CD4-positive, alpha-beta T cell treated with Interleukin-17A for 1 hour (primary cell): ENCODE results near the gene CBR3.
"Not testable (repeated sequence)": the region's sequence is repeated elsewhere in the genome, so short reads cannot be mapped to it uniquely, and the experiment has no call there.

Experiments
- DNase-seq: peaks from one replicate; pipeline ENCODE4 v3.0.0-alpha.2; 2020

CBR3 gene

DNA sequence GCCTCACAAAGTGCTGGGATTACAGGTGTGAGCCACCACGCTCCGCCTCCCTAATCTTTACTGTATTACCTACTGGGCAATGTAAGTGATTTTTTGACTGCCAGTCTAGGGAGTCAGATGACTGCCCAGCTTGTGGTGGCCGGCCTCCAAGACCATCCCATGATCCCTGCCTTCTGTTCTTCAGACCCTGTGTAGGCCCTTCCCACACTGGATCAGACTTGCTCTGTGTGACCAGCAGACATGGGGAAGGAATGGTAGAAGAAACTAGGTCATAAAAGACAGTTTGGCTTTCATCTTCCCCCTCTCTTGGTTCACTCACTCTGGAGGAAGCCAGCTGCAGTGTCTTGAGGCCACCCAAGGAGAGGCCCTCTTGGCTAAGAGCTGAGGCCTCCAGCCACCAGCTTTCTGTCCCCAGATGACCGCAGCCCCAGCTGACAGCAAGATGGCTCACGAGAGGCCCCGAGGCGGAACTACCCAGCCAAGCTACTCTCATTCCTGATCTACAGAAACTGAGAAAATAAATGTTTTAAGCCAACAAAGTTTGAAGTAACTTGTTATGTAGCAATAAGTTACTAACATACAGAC lies 14.5 kb upstream of the CBR3 start:
- no peak for DNase-seq

DNA sequence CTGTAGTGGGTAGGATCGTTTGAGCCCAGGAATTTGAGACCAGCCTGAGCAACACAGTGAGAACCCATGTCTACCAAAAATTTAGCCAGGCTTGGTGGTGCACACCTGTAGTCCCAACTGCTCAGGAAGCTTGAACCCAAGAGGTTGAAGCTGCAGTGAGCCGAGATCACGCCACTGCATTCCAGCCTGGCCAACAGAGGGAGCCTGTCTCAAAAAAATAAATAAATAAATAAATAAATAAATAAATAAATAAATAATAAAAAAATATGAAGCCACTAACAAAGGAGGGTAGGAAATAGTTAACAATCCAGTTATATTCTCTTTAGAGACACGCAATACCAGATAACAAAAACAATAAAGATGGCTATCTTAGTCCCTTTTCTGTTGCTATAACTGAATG lies 11.9 kb upstream of the CBR3 start:
- DNase-seq = no peak

DNA sequence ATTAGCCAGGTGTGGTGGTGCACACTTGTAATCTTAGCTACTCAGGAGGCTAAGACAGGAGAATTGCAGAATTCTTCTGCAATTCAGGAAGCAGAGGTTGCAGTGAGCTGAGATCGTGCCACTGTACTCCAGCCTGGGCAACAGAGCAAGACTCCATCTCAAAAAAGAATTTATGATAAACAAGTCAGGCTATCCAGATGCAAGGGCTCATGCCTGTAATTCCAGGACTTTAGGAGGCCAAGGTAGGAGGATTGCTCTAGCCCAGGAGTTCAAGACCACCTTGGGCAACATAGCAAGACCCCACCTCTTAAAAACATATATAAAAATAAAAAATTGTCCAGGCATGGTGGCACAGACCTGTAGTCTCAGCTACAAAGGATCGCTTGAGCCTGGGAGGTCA lies 10.5 kb upstream of the CBR3 start:
- no peak for DNase-seq

DNA sequence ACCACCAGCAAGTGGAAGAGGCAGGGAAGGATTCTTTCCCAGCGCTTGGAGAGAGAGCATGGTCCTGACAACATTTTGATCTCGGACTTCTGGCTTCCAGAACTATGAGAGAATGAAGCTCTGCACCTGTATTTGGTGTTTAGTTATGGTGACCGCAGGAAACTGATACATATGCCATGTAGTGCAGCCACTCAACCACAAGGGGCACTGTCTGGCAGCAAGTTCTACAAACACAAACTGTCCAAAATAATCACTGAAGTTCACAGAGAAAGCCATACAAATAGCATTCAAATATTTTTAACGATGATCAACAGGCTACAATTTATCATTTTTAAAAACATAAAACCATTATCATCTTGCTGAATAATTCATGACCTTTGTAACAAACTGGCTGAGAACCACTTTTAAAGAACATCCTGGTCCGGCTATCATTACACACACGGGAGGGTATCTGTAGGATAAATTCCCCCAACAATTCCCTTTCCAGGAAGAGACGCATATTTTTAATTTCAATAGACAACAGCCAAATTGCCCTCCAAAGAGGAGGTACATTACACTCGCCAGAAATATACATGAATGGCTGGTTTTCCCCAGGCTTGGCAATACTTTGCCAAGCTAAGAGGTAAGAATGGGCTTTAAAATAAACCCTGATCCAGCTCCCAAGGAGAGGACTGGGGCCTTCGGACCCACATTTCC lies 9.2 kb upstream of the CBR3 start:
- peak; percentile 70 for DNase-seq

DNA sequence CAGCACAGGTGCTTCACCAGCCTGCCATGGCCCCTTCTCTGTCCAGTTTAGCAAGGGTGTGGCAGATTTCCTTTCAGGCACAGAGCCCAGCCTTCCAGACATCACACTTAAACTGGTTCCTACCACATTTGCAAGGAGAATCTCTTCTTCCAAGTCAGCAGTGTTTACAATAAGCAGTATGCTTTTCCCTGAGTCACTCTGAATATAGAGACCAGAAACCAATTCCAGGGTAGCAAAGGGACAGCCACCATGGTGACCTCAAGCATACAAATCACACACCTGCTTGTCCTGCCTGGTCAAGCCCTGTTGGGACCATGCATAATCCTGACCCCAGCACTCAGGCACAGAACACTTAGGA lies 8.7 kb upstream of the CBR3 start:
- DNase-seq = no peak

DNA sequence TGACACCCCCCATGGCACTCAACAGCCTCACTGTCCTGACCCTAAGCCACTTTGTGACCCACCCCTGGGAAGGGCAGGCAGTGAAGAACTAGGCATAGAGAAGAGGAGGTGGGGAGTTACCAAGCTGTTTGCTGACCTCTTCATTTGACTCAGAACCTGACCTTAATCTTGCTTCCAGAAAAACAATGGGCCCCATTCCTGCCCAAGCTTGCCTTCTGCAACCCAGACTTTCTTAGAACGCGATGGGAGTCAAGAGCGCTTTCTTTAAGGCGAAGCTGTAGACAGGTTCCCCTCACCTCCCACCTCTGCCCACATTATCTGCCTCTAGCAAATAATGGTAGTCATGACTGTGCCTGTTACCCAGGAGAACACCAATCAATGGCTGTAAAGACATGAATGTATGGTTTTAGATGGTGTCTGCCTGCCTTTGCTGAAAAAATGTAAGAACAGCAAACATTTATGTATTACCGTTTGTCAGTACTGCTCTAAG lies 8.2 kb upstream of the CBR3 start:
- no peak for DNase-seq

DNA sequence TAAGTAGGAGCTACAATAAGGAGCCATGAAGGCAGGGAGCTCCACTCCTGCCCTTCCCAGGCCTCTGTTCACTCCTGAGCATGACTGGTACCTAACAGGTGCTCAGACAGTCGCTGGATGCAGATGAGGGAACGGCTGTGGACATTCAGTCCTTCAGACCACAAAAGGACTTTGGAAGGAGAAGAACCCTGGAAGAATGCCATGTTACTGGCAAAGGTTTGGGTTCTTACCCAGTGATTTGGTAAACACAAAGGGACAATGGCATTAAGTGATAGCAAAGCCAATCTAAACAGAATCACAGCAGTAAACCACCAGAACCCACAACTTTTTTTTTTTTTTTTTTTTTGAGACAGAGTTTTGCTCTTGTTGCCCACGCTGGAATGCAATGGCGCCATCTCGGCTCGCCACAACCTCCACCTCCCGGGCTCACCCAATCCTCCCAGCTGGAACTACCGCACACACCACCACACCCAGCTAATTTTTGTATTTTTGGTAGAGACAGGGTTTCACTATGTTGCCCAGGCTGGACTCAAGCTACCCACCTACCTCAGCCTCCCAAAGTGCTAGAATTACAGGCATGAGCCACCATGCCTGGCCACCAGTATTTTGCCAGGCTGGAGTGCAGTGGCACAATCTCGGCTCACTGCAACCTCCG lies 7.5 kb upstream of the CBR3 start:
- no peak for DNase-seq

DNA sequence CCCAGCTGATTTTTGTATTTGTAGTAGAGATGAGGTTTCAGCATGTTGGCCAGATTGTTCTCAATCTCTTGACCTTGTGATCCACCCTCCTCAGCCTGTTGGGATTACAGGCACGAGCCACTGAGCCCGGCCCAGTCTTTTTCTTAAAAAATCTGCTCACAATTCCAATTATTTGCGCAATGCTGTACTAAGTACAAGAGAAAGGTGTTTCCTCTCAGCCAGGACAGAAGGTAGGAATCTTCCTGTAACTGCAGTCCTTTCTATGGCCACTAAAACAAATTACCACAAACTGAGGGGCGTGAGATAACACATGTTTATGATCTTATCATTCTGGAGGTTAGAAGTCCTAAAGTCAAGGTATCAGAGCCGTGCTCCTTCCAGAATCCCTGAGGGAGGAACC lies 6.9 kb upstream of the CBR3 start:
- no peak for DNase-seq

DNA sequence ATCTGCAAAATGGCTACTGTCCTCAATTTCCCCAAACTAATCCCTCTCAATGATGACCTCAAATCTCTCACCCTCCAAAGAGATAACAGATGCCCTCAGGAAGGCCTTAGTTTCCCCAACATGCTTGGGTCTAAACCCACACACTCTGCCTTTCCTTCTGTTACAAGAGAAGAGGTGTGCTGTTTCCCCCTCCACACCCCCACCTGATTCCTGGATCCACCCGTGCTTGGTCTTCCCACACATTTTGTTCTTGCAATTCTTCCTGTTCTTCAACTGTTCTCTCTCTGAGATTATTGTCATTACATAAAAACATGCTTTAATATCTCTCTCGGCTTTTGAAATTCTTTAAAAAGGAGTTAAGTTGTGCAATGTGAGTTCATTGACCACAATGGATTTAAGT lies 5.7 kb upstream of the CBR3 start:
- no peak for DNase-seq

DNA sequence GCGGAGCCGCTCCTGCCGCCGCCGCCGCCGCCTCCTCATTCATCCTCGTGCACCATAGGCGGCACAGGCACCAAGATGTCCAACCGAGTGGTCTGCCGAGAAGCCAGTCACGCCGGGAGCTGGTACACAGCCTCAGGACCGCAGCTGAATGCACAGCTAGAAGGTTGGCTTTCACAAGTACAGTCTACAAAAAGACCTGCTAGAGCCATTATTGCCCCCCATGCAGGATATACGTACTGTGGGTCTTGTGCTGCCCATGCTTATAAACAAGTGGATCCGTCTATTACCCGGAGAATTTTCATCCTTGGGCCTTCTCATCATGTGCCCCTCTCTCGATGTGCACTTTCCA lies 4.5 kb upstream of the CBR3 start:
- DNase-seq = not testable (repeated sequence)

DNA sequence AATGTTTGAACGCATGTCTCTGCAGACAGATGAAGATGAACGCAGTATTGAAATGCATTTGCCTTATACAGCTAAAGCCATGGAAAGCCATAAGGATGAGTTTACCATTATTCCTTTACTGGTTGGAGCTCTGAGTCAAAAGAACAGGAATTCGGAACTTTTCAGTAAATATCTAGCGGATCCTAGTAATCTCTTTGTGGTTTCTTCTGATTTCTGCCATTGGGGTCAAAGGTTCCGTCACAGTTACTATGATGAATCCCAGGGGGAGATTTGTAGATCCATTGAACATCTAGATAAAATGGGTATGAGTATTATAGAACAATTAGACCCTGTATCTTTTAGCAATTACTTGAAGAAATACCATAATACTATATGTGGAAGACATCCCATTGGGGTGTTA lies 4.0 kb upstream of the CBR3 start:
- not testable (repeated sequence) for DNase-seq

DNA sequence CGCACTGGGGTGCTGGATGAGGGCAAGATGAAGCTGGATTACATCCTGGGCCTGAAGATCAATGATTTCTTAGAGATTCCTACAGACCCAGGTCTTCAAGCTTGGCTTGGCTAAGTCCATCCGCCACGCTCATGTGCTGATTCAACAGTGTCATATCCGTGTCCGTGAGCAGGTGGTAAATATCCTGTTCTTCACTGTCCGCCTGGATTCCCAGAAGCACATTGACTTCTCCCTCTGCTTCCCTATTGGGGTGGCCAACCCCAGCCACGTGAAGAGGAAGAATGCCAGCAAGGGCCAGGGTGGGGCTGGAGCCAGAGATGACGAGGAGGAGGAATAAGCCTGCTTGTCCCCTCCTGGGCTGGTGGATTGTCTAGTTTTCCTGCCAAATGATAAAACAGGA lies 2.2 kb upstream of the CBR3 start:
- DNase-seq = no peak

DNA sequence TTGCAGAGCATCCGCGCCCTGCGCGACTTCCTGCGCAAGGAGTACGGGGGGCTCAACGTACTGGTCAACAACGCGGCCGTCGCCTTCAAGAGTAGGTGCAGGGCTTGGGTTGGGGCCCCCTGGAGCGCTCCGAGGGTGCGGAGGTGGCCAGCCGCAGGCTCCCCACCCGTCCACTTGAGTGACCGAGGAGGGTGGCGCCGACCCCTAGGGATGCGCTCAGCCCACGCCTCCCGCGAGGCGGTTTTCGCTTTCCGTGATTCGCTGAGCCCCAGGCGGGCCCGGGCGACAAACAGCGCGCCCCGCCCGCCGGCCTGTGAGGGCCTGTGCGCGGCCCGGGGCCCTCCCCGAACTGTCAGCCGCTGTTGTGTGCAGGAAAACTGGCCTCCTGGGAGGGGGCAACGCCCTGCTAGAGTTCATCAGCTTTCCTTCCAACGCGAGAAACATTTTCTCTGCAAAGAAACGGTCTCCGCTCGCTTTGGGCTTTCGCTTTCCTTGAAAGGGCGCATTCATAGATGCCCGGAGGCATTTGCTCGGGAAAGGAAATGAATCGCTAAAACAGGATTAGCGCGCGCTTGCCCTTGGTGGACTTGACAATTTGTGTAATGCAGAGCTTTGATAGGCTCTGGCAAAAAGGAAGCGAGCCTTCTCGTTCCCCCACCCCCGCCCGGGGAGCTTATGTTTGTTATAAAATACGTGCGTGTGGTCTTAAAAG lies 668 bp downstream of the CBR3 start:
- DNase-seq = peak; percentile 52

DNA sequence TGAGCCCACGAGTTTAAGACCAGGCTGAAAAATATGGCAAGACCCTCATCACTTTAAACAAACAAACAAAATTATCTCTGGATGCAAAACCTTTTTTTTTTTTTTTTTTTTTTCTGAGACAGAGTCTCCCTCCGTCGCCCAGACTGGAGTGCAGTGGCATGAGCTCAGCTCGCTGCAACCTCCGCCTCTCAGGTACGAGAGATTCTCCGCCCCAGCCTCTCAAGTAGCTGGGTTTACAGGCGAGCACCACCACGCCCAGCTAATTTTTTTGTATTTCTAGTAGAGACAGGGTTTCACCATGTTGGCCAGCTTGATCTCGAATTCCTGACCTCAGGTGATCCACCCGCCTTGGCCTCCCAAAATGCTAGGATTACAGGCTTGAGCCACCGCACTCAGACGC lies 4.9 kb downstream of the CBR3 start:
- DNase-seq = not testable (repeated sequence)

DNA sequence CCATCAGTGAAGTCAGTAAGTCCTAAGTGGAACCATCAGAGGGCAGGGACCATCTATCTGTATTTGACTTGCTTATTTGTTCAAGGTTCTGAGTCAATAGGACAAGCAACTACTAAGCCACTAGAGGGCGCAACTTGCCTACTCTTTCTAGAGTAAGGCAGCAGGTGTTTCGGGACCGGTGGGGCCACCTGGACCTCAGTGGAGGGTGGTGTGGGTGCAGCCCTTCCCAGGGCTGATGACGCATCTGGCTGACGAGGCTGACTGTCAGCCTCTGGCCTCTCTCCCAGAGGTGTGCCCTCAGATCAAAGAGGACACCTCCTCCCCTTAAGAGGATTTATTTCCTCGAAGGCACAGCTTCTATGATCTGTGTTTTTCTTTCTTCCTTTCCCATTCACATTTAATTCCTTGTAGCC lies 6.6 kb downstream of the CBR3 start:
- peak; percentile 94 for DNase-seq

DNA sequence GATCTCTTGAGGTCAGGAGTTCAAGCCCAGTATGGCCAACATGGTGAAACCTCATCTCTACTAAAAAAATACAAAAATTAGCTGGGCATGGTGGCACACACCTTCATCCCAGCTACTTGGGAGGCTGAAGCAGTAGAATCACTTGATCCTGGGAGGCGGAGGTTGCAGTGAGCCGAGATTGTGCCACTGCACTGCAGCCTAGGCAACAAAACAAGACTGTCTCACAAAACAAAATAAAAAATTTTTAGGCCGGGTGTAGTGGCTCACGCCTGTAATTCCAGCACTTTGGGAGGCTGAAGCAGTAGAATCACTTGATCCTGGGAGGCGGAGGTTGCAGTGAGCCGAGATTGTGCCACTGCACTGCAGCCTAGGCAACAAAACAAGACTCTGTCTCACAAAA lies 9.4 kb downstream of the CBR3 start:
- DNase-seq = not testable (repeated sequence)

DNA sequence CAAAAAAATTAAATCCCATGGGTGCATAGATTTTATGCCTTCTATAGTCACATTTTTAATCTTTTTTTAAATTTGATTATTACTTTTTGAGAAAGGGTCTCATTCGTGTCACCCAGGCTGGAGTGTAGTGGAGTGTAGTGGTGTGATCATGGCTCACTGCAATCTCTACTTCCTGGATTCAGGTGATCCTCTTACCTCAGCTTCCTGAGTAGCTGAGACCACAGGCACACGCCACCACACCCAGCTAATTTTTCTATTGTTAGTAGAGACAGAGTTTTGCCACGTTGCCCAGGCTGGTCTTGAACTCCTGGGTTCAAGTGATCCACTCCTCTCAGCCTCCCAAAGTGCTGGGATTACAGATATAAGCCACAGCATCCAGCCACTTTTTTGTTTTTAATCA lies 10.4 kb downstream of the CBR3 start:
- peak; percentile 58 for DNase-seq

DNA sequence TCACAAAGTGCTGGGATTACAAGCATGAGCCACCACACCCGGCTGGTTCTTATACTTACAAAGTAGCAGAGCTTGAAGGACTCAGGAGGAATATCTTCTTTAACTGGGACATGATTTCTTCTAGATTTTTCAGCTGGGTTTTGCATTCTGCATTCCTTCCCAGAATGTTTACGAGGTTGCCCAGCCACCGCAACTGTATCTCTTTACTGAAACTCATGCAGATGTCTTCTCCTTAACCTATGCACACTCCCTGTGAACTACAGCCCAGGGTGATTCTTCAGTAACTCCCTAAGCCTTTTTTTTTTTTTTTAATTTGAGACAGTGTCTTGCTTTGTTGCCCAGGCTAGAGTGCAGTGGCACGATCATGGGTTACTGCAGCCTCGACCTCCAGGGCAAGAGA lies 13.0 kb downstream of the CBR3 start:
- DNase-seq = no peak

DNA sequence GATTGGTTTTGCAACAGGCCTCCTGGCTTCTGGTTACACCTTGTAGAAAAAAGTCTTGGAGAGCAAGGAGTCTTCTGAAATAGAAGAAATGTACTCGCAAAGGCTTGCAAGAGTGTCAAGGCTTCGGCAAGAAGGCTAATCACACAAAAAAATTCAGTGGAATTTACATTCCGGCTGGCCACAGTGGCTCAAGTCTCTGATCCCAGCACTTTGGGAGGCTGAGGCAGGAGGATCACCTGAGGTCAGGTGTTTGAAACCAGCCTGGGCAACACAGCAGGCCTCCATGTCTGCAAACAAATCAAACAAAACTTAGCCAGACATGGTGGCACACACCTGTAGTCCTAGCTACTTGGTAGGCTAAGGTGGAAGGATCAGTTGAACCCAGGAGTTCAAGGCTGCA lies 14.0 kb downstream of the CBR3 start:
- DNase-seq = no peak

DNA sequence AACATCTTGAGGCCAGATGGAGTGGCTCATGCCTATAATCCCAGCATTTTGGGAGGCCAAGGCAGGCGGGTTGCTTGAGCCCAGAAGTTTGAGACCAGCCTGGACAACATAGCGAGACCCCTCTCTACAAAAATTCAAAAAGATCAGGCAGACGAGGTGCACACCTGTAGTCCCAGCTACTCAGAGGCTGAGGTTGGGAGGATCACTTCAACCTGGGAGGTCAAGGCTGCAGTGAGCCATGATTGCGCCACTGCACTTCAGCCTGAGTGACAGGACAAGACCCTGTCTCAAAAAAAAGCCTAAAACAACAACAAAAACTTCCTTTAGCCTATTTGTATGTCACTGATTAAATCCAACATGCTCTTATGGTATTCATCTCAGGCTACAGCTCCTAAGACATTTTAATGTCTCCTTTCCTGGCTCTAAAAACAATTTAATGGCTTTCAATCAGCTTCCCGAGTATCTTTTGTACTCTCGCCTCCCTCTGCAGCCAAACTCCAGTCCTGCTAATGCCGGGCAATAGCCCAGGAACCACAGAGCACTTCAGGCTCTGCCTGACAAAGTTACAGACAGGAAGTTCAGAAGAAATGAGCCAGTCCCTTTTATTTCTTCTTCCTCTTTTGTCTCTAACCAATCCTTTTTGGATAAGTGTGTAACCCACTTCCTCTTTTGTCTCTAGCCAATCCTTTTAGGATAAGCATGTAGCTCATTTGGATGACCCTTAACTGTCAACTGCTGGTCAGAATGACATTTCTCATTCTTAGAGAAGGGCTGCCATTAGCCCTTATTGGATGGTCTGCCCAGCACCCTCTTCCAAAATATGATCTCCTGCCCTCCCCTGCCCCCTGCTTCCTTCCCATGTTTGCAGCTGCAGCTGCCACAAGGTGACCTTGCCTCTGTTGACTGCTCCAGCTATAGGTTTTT lies 15.2 kb downstream of the CBR3 start:
- peak; percentile 42 for DNase-seq

DNA sequence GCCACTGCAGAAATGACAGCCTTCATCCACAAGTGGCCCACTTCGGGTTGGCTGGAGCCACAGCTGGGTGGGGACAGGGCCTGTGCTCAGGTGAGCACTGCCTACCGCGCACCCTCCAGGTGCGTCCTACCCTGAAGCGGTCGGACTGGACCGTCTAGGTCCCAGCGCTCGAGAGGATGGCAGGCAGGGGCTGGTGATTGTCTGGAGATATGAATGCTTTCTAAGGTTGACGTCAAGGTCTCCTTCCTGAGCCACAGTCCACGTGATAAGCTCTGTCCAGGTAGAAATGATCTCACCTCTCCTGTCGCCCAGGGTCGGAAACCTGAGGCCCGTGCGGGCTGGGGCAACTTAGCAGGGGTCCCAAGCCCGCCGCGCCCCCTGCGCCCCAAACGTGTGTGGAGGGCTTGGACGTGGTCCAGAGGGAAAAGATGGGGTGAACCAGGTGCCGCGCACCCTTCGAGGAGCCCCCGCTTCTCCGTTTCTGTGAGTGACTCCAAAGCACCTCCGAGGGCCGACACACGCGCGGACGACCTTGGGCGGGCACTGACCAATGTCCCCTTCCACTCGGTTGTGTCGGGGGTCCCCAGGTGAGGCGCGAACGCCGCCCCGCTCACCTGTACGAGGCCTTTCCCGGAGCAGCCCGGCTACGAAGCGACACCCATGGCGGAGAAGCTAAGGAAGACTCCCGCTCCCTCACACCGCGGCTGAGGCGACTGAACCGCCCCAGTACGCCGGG lies 20.9 kb downstream of the CBR3 start:
- DNase-seq = peak; percentile 29

DNA sequence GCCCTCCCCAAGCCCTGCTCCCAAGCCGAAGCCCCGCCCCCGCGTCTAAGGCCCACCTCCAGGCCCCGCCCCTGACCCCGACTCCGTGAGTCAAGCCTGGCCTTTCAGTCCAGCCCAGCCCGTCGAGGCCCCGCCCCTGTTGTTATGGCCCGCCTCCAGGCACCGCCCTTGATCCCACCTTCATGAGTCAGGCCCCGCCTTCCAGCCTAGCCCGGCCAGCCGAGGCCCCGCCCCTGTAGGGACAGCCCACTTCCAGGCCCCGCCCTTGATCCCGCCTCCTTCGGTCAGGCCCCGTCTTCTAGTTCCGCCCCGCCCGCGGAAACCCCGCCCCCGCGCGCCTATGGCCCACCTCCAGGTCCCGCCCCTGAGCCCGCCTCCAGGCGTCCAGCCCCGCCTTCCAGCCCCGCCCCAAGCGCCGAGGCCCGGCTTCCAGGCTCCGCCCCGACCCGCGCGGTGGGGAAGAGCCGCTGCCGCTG lies 21.5 kb downstream of the CBR3 start:
- DNase-seq = peak; percentile 99
